GF-D8 (cell line): ENCODE results near the gene SIM1.
"Not testable (repeated sequence)": the region's sequence is repeated elsewhere in the genome, so short reads cannot be mapped to it uniquely, and the experiment has no call there.

Experiments used
- DNase-seq: peaks from one replicate; lab custom pipeline; 2025; lab: John Stamatoyannopoulos, UW

Gene SIM1

GRCh38 chr6:100426744-100427338 lies 37.9 kb downstream of the SIM1 start:
- DNase-seq: no peak

- DNase-seq: no peak
Measured at GRCh38 chr6:100426241-100426640, 38.5 kb downstream of the SIM1 start.

GRCh38 chr6:100420711-100421110 lies 44.0 kb downstream of the SIM1 start:
- DNase-seq: no peak

GRCh38 chr6:100417036-100417435 lies 47.7 kb downstream of the SIM1 start:
- no peak for DNase-seq

GRCh38 chr6:100415768-100416167 lies 49.0 kb downstream of the SIM1 start:
- DNase-seq: no peak

- DNase-seq: no peak
Measured at GRCh38 chr6:100412872-100413271, 51.8 kb downstream of the SIM1 start.

- no peak for DNase-seq
Measured at GRCh38 chr6:100404051-100404450, 60.7 kb downstream of the SIM1 start.

- DNase-seq: no peak
Measured at GRCh38 chr6:100393493-100393892, 71.2 kb downstream of the SIM1 start.

- no peak for DNase-seq
Measured at GRCh38 chr6:100392423-100392822, 72.3 kb downstream of the SIM1 start.

GRCh38 chr6:100388868-100389519 lies 75.7 kb downstream of the SIM1 start:
- no peak for DNase-seq

GRCh38 chr6:100382767-100383195 lies 81.9 kb downstream of the SIM1 start:
- DNase-seq: no peak

GRCh38 chr6:100382031-100382430 lies 82.7 kb downstream of the SIM1 start:
- no peak for DNase-seq

GRCh38 chr6:100381111-100381510 lies 83.6 kb downstream of the SIM1 start:
- no peak for DNase-seq

- DNase-seq: no peak
Measured at GRCh38 chr6:100379386-100379785, 85.3 kb downstream of the SIM1 start.

GRCh38 chr6:100378576-100378975 lies 86.1 kb downstream of the SIM1 start:
- no peak for DNase-seq

GRCh38 chr6:100376103-100376502 lies 88.6 kb downstream of the SIM1 start:
- no peak for DNase-seq

GRCh38 chr6:100372326-100373091 lies 92.2 kb downstream of the SIM1 start:
- DNase-seq: no peak

GRCh38 chr6:100371591-100371990 lies 93.1 kb downstream of the SIM1 start:
- no peak for DNase-seq

- DNase-seq: no peak
Measured at GRCh38 chr6:100370265-100370664, 94.5 kb downstream of the SIM1 start.

- no peak for DNase-seq
Measured at GRCh38 chr6:100366419-100366818, 98.3 kb downstream of the SIM1 start.

GRCh38 chr6:100363651-100364050 lies 101.1 kb downstream of the SIM1 start:
- DNase-seq: no peak

GRCh38 chr6:100354736-100355641 lies 109.7 kb downstream of the SIM1 start:
- DNase-seq: not testable (repeated sequence)
